K562 (cell line): ENCODE results near the gene TBC1D2B. TPM values are rescaled to one million over a fixed set of nuclear protein-coding genes. Genes with fewer than 3 reads are reported as not detected.

Source experiments
- DPF2 ChIP-seq: fragments of 450-650 bp; IDR thresholded peaks from 2 replicates; pipeline ENCODE4 v1.6.1; 2016
- EHMT2 ChIP-seq: fragments of 450-650 bp; IDR thresholded peaks from 2 replicates; pipeline ENCODE4 v1.6.1; 2018; ENCODE audit warnings: antibody characterized with exemption
- FOXJ2 ChIP-seq: fragments of 200-800 bp; sonication (Bioruptor generic); IDR thresholded peaks from 2 replicates; pipeline ENCODE4 v1.6.1; 2016; ENCODE audit warnings: missing genetic modification characterization, missing compliant biosample characterization
- GABPA ChIP-seq: fragments of 200-800 bp; sonication (Bioruptor generic); conservative IDR thresholded peaks from 2 replicates; pipeline ENCODE4 v1.6.1; 2016; ENCODE audit warnings: low read depth, missing genetic modification characterization, missing compliant biosample characterization
- L3MBTL2 ChIP-seq: fragments of 450-650 bp; IDR thresholded peaks from 2 replicates; pipeline ENCODE4 v1.6.1; 2016; ENCODE audit warnings: mild to moderate bottlenecking, moderate library complexity
- LEF1 ChIP-seq: fragments of 450-650 bp; IDR thresholded peaks from 2 replicates; pipeline ENCODE4 v1.6.1; 2016; ENCODE audit warnings: mild to moderate bottlenecking
- NR2C1 ChIP-seq, 2 experiments: fragments of 450-650 bp; IDR thresholded peaks; 2 replicates each; pipeline ENCODE4 v1.6.1; 2017; ENCODE audit warnings: mild to moderate bottlenecking in 2 of 2, antibody characterized with exemption in 1 of 2, inconsistent platforms in 1 of 2, missing compliant biosample characterization in 1 of 2, missing genetic modification characterization in 1 of 2
- PRDM10 ChIP-seq: fragments of 450-650 bp; IDR thresholded peaks from 2 replicates; pipeline ENCODE4 v1.6.1; 2018; ENCODE audit not compliant: partially characterized antibody
- RCOR1 ChIP-seq, 2 experiments: IDR thresholded peaks; 2 replicates each; pipeline ENCODE4 v1.6.1; 2012; ENCODE audit warnings: low read depth in 2 of 2, low read length in 2 of 2, borderline replicate concordance in 1 of 2, improper control_type of control experiment in 1 of 2
- SMARCA4 ChIP-seq: fragments of 450-650 bp; IDR thresholded peaks from 2 replicates; pipeline ENCODE4 v1.6.1; 2016
- SMC3 ChIP-seq: conservative IDR thresholded peaks from 2 replicates; pipeline ENCODE4 v1.6.1; 2011; ENCODE audit warnings: low read depth, low read length, improper control_type of control experiment; ENCODE audit not compliant: insufficient read depth
- SPI1 ChIP-seq: IDR thresholded peaks from 2 replicates; pipeline ENCODE4 v1.6.1; 2011; ENCODE audit warnings: low read depth, low read length, control low read depth, borderline replicate concordance
- polyA plus RNA-seq, 8 experiments: library from polyadenylated mRNA; depleted of rRNA in 4 of 8; stranded (reverse) in 5 of 8; unstranded in 3 of 8; fragments of >200 nt; fragmentation: Nextera tagmentation in 2 of 8; fragmentation: Illumina TruSeq in 1 of 8; extraction: Ambion mirVana in 2 of 8; extraction: Trizol in 1 of 8; gene quantifications; 2 replicates each; pipeline versions ENCODE4 v1.2.1 to v1.2.3, GENCODE V29; 2011 to 2014; ENCODE audit warnings: inconsistent platforms in 1 of 8, missing spikeins in 1 of 8
- total RNA-seq, 7 experiments: library from RNA; depleted of rRNA in 6 of 7; stranded (reverse); fragments of >200 nt in 6 of 7; fragmentation: Illumina TruSeq in 2 of 7; extraction: Trizol in 2 of 7; gene quantifications; 2 replicates each; pipeline versions ENCODE4 v1.2.1 to v1.2.3, GENCODE V29; 2011 to 2021; ENCODE audit warnings: low replicate concordance in 1 of 7
- TF ChIP-seq, protein P1 (sequence below): fragments of 200-800 bp; sonication (Bioruptor generic); IDR thresholded peaks from 2 replicates; pipeline ENCODE4 v1.6.1; 2017; ENCODE audit warnings: missing genetic modification characterization, missing compliant biosample characterization

Gene TBC1D2B
- total and polyA plus RNA-seq, 9 of the 15 experiments (the other 6 are each of a cell fraction or from before 2014, with no cell fraction given): 0.15 to 16.3 (median 8.9) TPM

DNA sequence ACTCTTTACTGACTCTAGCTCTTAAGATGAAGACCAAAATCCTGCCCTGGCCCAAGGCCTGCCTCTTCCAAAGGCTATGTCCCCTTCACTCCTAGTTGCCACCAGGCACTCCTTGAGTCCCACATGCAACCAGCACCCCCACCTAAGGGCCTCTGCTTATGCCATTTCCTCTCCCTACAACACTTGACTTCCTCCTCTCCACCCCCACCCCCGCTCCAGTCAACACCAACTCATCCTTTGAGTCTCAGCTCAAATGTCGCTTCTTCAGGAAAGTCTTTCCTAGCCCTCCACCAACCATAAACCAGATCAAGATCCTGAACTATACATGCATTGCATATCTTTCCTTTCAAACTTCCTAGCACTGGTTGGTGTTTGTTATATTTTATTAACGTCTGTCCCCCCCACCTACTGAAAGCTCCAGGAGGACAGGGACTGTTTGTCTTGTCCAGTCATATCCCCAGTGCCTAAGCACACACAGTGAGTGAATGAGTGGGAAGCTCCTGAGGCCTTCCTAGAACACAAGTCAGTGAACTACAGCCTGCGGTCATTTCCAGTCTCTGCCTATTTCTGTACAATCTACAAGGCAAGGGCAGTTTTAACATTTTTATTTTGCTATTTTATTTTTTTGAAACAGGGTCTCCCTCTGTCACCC is 7.3 kb downstream of the TBC1D2B start (continued):
- TF ChIP-seq GABPA (tag): 0 out of 2 replicates have a peak, but pooled peaks have one; percentile 40
- peak; percentile 23 for TF ChIP-seq PRDM10
- TF ChIP-seq SMARCA4: 0 out of 2 replicates have a peak, but pooled peaks have one; percentile 21
- no peak for TF ChIP-seq L3MBTL2
- TF ChIP-seq RCOR1 (IDR thresholded peaks at IDR 0.05; ENCODE audit: borderline replicate concordance in 1 of 2, low read depth in 2 of 2, low read length in 2 of 2): 0 out of 4 replicates have a peak, but pooled peaks of 1 of the 2 experiments have one; percentile 10
- TF ChIP-seq SPI1: peak; percentile 63; the same call in 1 of the 2 replicates
- peak; percentile 41; the same call in 1 of the 2 replicates for TF ChIP-seq LEF1
- TF ChIP-seq FOXJ2: no peak
- TF ChIP-seq DPF2: peak; percentile 25; the same call in 1 of the 2 replicates
- TF ChIP-seq NR2C1 (IDR thresholded peaks at IDR 0.05): no peak
- TF ChIP-seq NR2C1 (tag; IDR thresholded peaks at IDR 0.05): no peak
- TF ChIP-seq, protein P1, sequence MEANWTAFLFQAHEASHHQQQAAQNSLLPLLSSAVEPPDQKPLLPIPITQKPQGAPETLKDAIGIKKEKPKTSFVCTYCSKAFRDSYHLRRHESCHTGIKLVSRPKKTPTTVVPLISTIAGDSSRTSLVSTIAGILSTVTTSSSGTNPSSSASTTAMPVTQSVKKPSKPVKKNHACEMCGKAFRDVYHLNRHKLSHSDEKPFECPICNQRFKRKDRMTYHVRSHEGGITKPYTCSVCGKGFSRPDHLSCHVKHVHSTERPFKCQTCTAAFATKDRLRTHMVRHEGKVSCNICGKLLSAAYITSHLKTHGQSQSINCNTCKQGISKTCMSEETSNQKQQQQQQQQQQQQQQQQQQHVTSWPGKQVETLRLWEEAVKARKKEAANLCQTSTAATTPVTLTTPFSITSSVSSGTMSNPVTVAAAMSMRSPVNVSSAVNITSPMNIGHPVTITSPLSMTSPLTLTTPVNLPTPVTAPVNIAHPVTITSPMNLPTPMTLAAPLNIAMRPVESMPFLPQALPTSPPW (CRISPR knock-in tag): peak; percentile 23; the same call in 1 of the 2 replicates
- peak; percentile 77; the same call in 1 of the 2 replicates for TF ChIP-seq EHMT2
- no peak for TF ChIP-seq SMC3
